Activated naive CD4-positive, alpha-beta T cell treated with anti-CD3 and anti-CD28 coated beads, Interleukin-2, amount 50 U/mL, for 72 hours (primary cell): ENCODE results near the gene NLRP8. TPM values are rescaled to one million over a fixed set of nuclear protein-coding genes. Genes with fewer than 3 reads are reported as not detected.
"Not testable (repeated sequence)": the region's sequence is repeated elsewhere in the genome, so short reads cannot be mapped to it uniquely, and the experiment has no call there.

ENCODE experiments used
- ATAC-seq, 2 donors: fragments of 150-1000 bp; cut with Tn5 transposase; 2 replicates each; pipeline ENCODE4 v1.10.0; 2021; ENCODE audit warnings: mild to moderate bottlenecking in 2 of 2, moderate library complexity in 2 of 2
- DNase-seq, 2 donors: peaks; one replicate each; pipeline ENCODE4 v3.0.0; 2021 to 2022; ENCODE audit warnings: low spot score in 2 of 2
- H3K27ac Mint-ChIP-seq, 2 donors: one replicate each; pipeline ENCODE4 v1.8.0; 2022; ENCODE audit warnings: mild to moderate bottlenecking in 2 of 2, mixed read lengths in 2 of 2
- H3K36me3 Mint-ChIP-seq, 2 donors: one replicate each; pipeline ENCODE4 v1.8.0; 2022; ENCODE audit warnings: mixed read lengths in 2 of 2
- H3K9me3 Mint-ChIP-seq, 2 donors: one replicate each; pipeline ENCODE4 v1.8.0; 2022; ENCODE audit warnings: mixed read lengths in 2 of 2
- total RNA-seq, 2 donors: library from RNA; stranded (reverse); gene quantifications; one replicate each; pipeline ENCODE4 v1.2.3, GENCODE V29; 2022

NLRP8 gene
- total RNA-seq, 2 donors from 2014 or later, result not detected

DNA sequence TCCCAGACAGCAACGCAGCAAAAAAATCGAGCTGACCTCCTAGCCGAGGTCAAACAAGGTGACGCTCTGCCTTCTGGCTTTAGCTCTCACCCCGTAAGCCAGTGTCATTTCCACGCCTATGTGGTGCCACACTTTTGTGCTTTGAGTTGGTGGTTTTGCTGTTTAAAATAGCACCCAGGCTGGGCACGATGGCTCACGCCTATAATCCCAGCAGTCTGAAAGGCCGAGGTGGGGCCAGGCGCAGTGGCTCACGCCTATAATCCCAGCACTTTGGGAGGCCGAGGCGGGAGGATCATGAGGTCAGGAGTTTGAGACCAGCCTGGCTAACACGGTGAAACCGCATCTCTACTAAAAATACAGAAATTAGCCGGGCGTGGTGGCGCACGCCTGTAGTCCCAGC, 2.9 kb downstream of the NLRP8 start:
- H3K36me3 Mint-ChIP-seq, ATAC-seq, DNase-seq, H3K27ac Mint-ChIP-seq: not testable (repeated sequence)
- H3K9me3 Mint-ChIP-seq, result peaks cover 14 to 22% of the 10 kb centered on the region in 2 donors

DNA sequence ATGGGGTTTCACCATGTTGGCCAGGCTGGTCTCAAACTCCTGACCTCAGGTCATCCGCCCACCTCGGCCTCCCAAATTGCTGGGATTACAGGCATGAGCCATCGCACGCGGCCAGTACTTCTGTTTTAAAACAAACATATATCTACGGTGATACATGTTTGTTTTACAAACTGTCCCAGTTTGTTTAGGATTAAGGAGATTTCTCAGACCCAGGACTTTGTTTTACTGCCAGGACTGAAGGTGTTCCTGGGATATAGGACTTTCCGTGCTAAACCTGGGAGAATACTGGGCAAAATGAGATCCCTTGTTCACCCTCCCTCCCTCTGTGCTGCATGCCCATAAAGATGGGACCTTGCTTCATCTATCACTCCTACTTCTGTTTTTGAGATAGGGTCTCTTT, 8.8 kb downstream of the NLRP8 start:
- no peaks in the 10 kb centered on the region for H3K36me3 Mint-ChIP-seq
- no peak overlapping the region for H3K27ac Mint-ChIP-seq
- peaks cover 0 to 8% of the 10 kb centered on the region in 2 donors for H3K9me3 Mint-ChIP-seq
- ATAC-seq (no peak), DNase-seq (no peak)

DNA sequence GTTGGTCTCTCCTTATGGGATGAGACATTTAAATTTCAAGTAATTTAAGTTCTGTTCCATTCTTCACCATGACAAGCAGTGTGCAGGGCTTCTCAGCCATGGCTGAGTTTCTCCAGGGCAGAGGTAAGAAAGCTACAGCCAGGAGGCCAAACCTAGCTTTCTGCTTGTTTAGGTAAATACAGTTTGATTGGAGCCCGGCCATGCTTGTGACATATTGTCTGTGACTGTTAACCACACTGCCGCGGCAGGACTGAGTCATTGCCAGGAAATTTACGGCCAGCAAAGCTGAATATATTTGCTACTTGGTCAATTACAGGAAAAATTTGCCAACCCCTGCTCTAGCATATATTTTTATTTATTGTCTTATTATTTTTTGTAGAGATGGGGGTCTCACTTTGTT, 10.7 kb downstream of the NLRP8 start:
- DNase-seq (no peak), ATAC-seq (no peak)
- Mint-ChIP-seq H3K27ac (no peak overlapping the region), H3K36me3 (no peaks in the 10 kb centered on the region), H3K9me3 (peaks cover 0 to 3% of the 10 kb centered on the region in 2 donors)

DNA sequence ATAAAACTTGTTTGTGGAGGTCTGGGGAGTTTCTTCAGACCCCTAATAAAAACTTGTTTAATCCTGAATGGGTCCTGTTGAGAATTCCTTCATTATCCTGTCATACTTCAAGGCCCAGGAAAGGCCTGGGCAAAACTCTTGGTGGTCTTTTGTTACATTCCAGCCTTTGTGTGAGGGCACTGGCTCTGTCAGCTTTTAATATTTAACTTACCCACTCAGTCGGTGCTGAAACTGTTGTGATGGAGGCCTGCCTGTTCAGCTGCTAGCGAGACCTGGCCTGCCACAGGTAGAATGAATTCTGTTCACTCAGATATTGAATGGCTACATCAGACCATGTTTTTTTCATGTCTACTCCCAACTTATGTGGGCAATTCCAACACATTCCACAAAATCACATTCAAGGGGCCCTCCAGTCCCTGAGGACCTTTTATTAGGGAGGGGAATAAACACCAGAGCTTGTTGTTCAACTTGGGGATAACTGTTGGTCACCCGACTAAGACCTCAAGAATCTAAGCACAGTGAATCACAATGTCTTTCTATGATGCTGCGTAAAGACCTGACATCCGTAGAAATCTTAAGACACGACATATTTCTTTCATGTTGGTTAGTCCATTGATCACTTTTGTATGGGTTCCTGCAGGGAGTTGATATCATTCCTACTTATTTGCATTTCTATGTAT, 12.5 kb downstream of the NLRP8 start:
- Mint-ChIP-seq H3K27ac (no peak overlapping the region), H3K36me3 (no peaks in the 10 kb centered on the region), H3K9me3 (no peaks in the 10 kb centered on the region)
- no peak for DNase-seq
- ATAC-seq, result no peak

GRCh38 chr19:55962186-55962585, 14.6 kb downstream of the NLRP8 start:
- H3K36me3 Mint-ChIP-seq, result no peaks in the 10 kb centered on the region
- DNase-seq, result no peak
- no peak for ATAC-seq
- no peak overlapping the region for H3K27ac Mint-ChIP-seq
- H3K9me3 Mint-ChIP-seq, result peaks cover 5 to 6% of the 10 kb centered on the region in 2 donors

GRCh38 chr19:55973982-55974381, 26.4 kb downstream of the NLRP8 start:
- peaks cover 14 to 30% of the 10 kb centered on the region in 2 donors for H3K9me3 Mint-ChIP-seq
- DNase-seq (no peak), ATAC-seq (no peak)
- peaks cover under 1 to 4% of the 10 kb centered on the region in 2 donors for H3K36me3 Mint-ChIP-seq
- H3K27ac Mint-ChIP-seq, result no peak overlapping the region

DNA sequence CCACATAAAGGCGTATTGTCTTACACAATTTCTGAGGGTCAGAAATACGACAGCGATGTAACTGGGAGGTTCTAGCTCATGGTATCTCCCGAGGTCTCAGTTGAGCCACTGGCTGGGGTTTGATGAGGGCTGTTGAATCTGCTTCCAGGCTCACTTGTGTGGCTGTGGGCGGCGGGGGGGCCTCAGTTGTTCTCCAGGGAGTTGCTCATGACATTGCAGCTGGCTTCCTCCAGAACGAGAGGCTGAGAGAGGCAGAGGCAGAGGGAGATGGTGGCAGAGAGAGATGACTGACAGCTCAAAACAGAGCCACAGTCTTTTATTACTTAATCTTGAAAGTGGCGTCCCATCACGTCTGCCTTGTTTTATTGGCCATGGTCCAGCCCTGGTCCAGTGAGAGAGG, 32.8 kb downstream of the NLRP8 start:
- Mint-ChIP-seq H3K36me3 (peaks cover 0 to 10% of the 10 kb centered on the region in 2 donors), H3K27ac (no peak overlapping the region), H3K9me3 (peaks cover 20 to 22% of the 10 kb centered on the region in 2 donors)
- no peak for ATAC-seq
- no peak for DNase-seq

GRCh38 chr19:55985254-55985653, 37.6 kb downstream of the NLRP8 start:
- DNase-seq (no peak), ATAC-seq (no peak)
- Mint-ChIP-seq H3K27ac (no peak overlapping the region), H3K9me3 (peaks cover 10 to 23% of the 10 kb centered on the region in 2 donors), H3K36me3 (peaks cover 0 to 5% of the 10 kb centered on the region in 2 donors)

GRCh38 chr19:55986487-55986886, 38.9 kb downstream of the NLRP8 start, which contains the start of gene NLRP5:
Gene NLRP5 (plus strand): TSS chr19:55986775.
- ATAC-seq (no peak), DNase-seq (no peak)
- no peak within 1 kb of the TSS for H3K27ac Mint-ChIP-seq
- no peaks in the 10 kb centered on the region for H3K36me3 Mint-ChIP-seq
- peaks cover 8 to 21% of the 10 kb centered on the region in 2 donors for H3K9me3 Mint-ChIP-seq

DNA sequence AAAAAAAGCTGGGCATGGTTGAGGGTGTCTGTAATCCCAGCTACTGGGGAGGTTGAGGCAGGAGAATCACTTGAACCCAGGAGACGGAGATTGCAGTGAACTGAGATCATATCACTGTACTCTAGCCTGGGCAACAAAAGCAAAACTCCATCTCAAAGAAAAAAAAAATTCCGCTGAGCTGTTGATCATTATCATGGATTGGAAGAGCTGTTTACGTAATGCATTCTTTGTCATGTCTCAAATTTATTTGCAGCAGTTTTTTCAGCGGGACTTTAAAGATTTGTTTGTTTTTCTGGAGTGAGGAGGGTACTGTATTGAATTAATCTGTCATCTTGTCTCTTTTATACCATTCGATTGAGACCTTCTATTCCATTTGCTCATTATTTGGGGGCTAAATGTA, 43.2 kb downstream of the NLRP8 start:
- Mint-ChIP-seq H3K9me3 (peaks cover 12 to 17% of the 10 kb centered on the region in 2 donors), H3K27ac (no peak overlapping the region), H3K36me3 (peaks cover 6 to 11% of the 10 kb centered on the region in 2 donors)
- no peak for ATAC-seq
- no peak for DNase-seq

DNA sequence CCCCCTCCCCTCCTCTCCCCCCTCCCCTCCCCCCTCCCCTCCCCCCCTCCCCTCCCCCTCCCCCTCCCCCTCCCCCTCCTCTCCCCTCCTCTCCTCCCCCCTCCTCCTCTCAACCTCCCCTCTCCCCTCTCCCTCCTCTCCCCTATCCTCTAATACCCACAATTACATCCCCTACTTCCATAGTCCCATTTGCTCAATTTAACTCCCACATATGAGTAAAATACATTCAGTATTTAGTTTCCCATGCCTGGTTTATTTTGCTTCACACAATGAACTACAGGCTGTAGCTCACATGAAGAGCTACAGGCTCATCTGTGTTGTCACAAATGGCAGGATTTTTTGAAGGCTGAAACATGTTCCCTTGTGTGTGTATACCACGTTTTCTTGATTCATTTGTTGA, 45.9 kb downstream of the NLRP8 start:
- DNase-seq (no peak), ATAC-seq (no peak)
- Mint-ChIP-seq H3K9me3 (peaks cover 14% of the 10 kb centered on the region in 2 donors), H3K27ac (no peak overlapping the region), H3K36me3 (peaks cover 6 to 14% of the 10 kb centered on the region in 2 donors)

GRCh38 chr19:56014765-56015164, 67.1 kb downstream of the NLRP8 start:
- Mint-ChIP-seq H3K9me3 (peaks cover 11 to 18% of the 10 kb centered on the region in 2 donors), H3K27ac (no peak overlapping the region)

GRCh38 chr19:56015756-56016155, 68.1 kb downstream of the NLRP8 start:
- Mint-ChIP-seq H3K36me3 (peaks cover 5 to 6% of the 10 kb centered on the region in 2 donors), H3K9me3 (peaks cover 11 to 13% of the 10 kb centered on the region in 2 donors), H3K27ac (no peak overlapping the region)
- no peak for DNase-seq
- no peak for ATAC-seq

More at GRCh38 chr19:56014765-56015164, 67.1 kb downstream of the NLRP8 start:
- DNase-seq (no peak), ATAC-seq (no peak)
- H3K36me3 Mint-ChIP-seq, result peaks cover 6% of the 10 kb centered on the region in 2 donors

GRCh38 chr19:56019325-56019724, 71.7 kb downstream of the NLRP8 start:
- peaks cover 11 to 13% of the 10 kb centered on the region in 2 donors for H3K9me3 Mint-ChIP-seq
- not testable (repeated sequence) for DNase-seq, H3K27ac Mint-ChIP-seq, H3K36me3 Mint-ChIP-seq, ATAC-seq

DNA sequence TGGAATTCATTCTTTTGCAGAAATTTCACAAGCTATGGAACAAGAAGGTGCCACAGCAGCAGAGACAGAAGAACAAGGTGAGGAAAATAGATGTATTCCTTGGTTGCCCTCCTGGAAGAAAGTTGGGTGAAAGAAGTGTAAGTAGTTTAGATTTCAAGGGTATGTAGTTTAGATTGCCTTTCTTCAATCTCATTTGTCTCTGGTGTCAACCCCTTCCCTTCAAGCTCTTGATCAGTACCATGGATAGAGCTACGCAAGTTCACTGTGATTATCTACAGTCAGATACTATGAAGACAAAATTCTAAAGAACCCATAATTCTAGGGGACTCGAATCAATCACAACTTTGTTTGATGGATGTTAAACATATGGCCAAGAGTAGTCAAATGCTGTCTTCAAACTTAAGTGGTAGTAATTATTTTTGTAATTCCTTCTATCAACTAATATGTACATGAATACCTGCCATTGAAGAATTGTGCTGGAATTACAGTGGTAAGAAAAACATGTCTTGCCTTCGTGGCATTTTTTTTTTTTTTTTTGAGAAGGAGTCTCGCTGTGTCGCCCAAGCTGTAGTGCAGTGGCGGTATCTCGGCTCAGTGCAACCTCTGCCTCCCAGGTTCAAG, 72.8 kb downstream of the NLRP8 start:
- H3K27ac Mint-ChIP-seq, H3K36me3 Mint-ChIP-seq, DNase-seq, ATAC-seq: not testable (repeated sequence)
- peaks cover 11 to 13% of the 10 kb centered on the region in 2 donors for H3K9me3 Mint-ChIP-seq

DNA sequence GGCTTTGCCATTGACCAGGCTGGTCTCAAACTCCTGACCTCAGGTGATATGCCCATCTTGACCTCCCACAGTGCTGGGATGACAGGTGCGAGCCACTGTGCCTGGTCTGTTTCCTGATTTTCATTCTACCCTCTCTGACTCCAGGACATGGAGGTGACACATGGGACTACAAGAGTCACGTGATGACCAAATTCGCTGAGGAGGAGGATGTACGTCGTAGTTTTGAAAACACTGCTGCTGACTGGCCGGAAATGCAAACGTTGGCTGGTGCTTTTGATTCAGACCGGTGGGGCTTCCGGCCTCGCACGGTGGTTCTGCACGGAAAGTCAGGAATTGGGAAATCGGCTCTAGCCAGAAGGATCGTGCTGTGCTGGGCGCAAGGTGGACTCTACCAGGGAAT, 79.1 kb downstream of the NLRP8 start:
- Mint-ChIP-seq H3K27ac (no peak overlapping the region), H3K9me3 (peaks cover 8% of the 10 kb centered on the region in 2 donors), H3K36me3 (peaks cover 0 to 5% of the 10 kb centered on the region in 2 donors)
- DNase-seq, result no peak
- no peak for ATAC-seq
